GM23338 (cell line): ENCODE data around the gene PSMB10. TPM values are rescaled to one million over a fixed set of nuclear protein-coding genes. Genes with fewer than 3 reads are reported as not detected.

Experiments
- ATAC-seq: fragments of 200-7000 bp; cut with Tn5 transposase; 3 replicates; pipeline ENCODE4 v1.9.1; 2020
- DNase-seq: peaks from one replicate; pipeline ENCODE4 v3.0.0-alpha.2; 2015; ENCODE audit warnings: low spot score
- H2AFZ ChIP-seq: fragments of 200-600 bp; sonication (generic); 2 replicates; pipeline ENCODE4 v1.8.0; 2016; ENCODE audit warnings: antibody characterized with exemption, mild to moderate bottlenecking, moderate library complexity
- H3F3A ChIP-seq: fragments of 200-600 bp; sonication (generic); replicated peaks from 2 replicates; pipeline ENCODE4 v1.8.0; 2017; ENCODE audit warnings: antibody characterized with exemption, mixed run types, low read depth
- H3K27ac ChIP-seq: fragments of 200-600 bp; sonication (generic); 2 replicates; pipeline ENCODE4 v1.6.1; 2016; ENCODE audit warnings: low read depth
- H3K27me3 ChIP-seq: fragments of 200-600 bp; sonication (generic); 2 replicates; pipeline ENCODE4 v1.8.0; 2016; ENCODE audit warnings: mild to moderate bottlenecking, mixed run types, moderate library complexity; ENCODE audit not compliant: insufficient read depth
- H3K36me3 ChIP-seq: fragments of 200-600 bp; sonication (generic); 2 replicates; pipeline ENCODE4 v1.8.0; 2016; ENCODE audit warnings: mild to moderate bottlenecking; ENCODE audit not compliant: insufficient read depth
- H3K4me1 ChIP-seq: fragments of 200-600 bp; sonication (generic); 2 replicates; pipeline ENCODE4 v1.8.0; 2016; ENCODE audit warnings: mild to moderate bottlenecking, moderate library complexity; ENCODE audit not compliant: insufficient read depth
- H3K4me2 ChIP-seq: fragments of 200-600 bp; sonication (generic); 2 replicates; pipeline ENCODE4 v1.7.1; 2017; ENCODE audit warnings: mixed run types
- H3K4me3 ChIP-seq: fragments of 200-600 bp; sonication (generic); 2 replicates; pipeline ENCODE4 v1.6.1; 2016; ENCODE audit warnings: mixed run types
- H3K79me2 ChIP-seq: fragments of 200-600 bp; sonication (generic); replicated peaks from 2 replicates; pipeline ENCODE4 v1.8.0; 2017; ENCODE audit warnings: mild to moderate bottlenecking; ENCODE audit not compliant: insufficient read depth
- H3K9me2 ChIP-seq: fragments of 200-600 bp; sonication (generic); 2 replicates; pipeline ENCODE4 v1.8.0; 2017; ENCODE audit not compliant: insufficient read depth
- H4K20me1 ChIP-seq: fragments of 200-600 bp; sonication (generic); replicated peaks from 2 replicates; pipeline ENCODE4 v1.8.0; 2017; ENCODE audit warnings: mild to moderate bottlenecking; ENCODE audit not compliant: insufficient read depth
- H3K27ac Mint-ChIP-seq: 2 replicates; pipeline ENCODE4 v1.8.0; 2020; ENCODE audit warnings: inconsistent platforms, mild to moderate bottlenecking, moderate library complexity, mixed read lengths
- H3K27me3 Mint-ChIP-seq: 3 replicates; pipeline ENCODE4 v1.8.0; 2022; ENCODE audit warnings: low read depth, mild to moderate bottlenecking, moderate library complexity, mixed read lengths, inconsistent platforms; ENCODE audit not compliant: insufficient read depth, poor library complexity
- H3K36me3 Mint-ChIP-seq: 3 replicates; pipeline ENCODE4 v1.8.0; 2021; ENCODE audit warnings: low read depth, mild to moderate bottlenecking, inconsistent platforms, moderate library complexity, mixed read lengths
- H3K4me1 Mint-ChIP-seq: 3 replicates; pipeline ENCODE4 v1.8.0; 2020; ENCODE audit warnings: mild to moderate bottlenecking, inconsistent platforms, mixed read lengths
- H3K4me3 Mint-ChIP-seq: 3 replicates; pipeline ENCODE4 v1.8.0; 2021; ENCODE audit warnings: moderate library complexity, mild to moderate bottlenecking, inconsistent platforms, mixed read lengths
- H3K9me3 Mint-ChIP-seq: 3 replicates; pipeline ENCODE4 v1.8.0; 2020; ENCODE audit warnings: moderate library complexity, mild to moderate bottlenecking, inconsistent platforms, mixed read lengths
- CREB1 ChIP-seq: fragments of 250-450 bp; sonication (Bioruptor Pico); IDR thresholded peaks from 2 replicates; pipeline ENCODE4 v1.5.0; 2020; ENCODE audit warnings: low read depth, mild to moderate bottlenecking, moderate library complexity
- EZH2phosphoT487 ChIP-seq: fragments of 200-600 bp; sonication (generic); IDR thresholded peaks from one replicate; pipeline ENCODE4 v1.8.1; 2018; ENCODE audit warnings: antibody characterized with exemption; ENCODE audit not compliant: unreplicated experiment
- JUNB ChIP-seq: IDR thresholded peaks from one replicate; pipeline ENCODE4 v1.6.1; 2016; ENCODE audit warnings: antibody characterized with exemption; ENCODE audit not compliant: unreplicated experiment
- NANOG ChIP-seq: IDR thresholded peaks from 2 replicates; pipeline ENCODE4 v1.6.1; 2016; ENCODE audit warnings: antibody characterized with exemption, borderline replicate concordance
- POLR2AphosphoS5 ChIP-seq: IDR thresholded peaks from 2 replicates; pipeline ENCODE4 v1.6.1; 2016; ENCODE audit warnings: antibody characterized with exemption, low read depth
- ZNF114 ChIP-seq: fragments of 250-450 bp; sonication (Bioruptor Pico); IDR thresholded peaks from 2 replicates; pipeline ENCODE4 v1.5.0; 2020; ENCODE audit warnings: mild to moderate bottlenecking, moderate library complexity
- ZNF331 ChIP-seq: fragments of 250-450 bp; sonication (Bioruptor Pico); IDR thresholded peaks from 2 replicates; pipeline ENCODE4 v1.5.0; 2020; ENCODE audit warnings: low read depth, mild to moderate bottlenecking, moderate library complexity
- polyA plus RNA-seq: library from polyadenylated mRNA; unstranded; fragments of >200 nt; fragmentation: Nextera tagmentation; extraction: Ambion mirVana; gene quantifications from 2 replicates; pipeline ENCODE4 v1.2.1, GENCODE V29; 2016
- total RNA-seq: library from RNA; depleted of rRNA; stranded (reverse); fragments of >200 nt; shearing (Covaris generic); gene quantifications from 2 replicates; pipeline ENCODE4 v1.2.3, GENCODE V29; 2014
- TF ChIP-seq, protein P1 (sequence below): fragments of 250-450 bp; sonication (Bioruptor Pico); IDR thresholded peaks from 2 replicates; pipeline ENCODE4 v1.5.0; 2020; ENCODE audit warnings: mild to moderate bottlenecking, moderate library complexity
- TF ChIP-seq, protein P2 (sequence below): IDR thresholded peaks from one replicate; pipeline ENCODE4 v1.6.1; 2018; ENCODE audit warnings: antibody characterized with exemption; ENCODE audit not compliant: unreplicated experiment

Gene PSMB10
- total and polyA plus RNA-seq, 2 experiments from 2014 or later, result 27.5 to 114 TPM

DNA sequence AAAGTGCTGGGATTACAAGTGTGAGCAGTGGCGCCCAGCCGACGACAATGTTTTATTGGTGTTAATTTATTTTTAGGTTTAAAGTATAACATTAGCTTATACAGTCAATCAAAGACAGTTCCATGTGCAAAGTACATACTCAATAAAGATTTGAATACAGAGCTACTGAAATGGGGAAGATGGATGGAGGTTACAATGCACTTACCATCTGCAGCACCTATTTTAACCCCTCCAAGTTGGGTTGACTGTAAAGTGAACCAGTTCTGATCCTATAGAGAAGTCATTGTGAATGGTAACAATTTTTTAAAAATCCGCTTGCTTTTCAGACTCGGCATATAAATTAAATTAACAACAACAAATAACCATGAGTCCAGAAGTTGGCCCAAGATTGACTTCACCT is 44.3 kb downstream of the PSMB10 start:
- H2AFZ ChIP-seq, result no peak overlapping the region

More for the DNA sequence above, 44.3 kb downstream of the PSMB10 start:
- peaks cover 14% of the 10 kb centered on the region for H3K4me1 ChIP-seq
- peak overlapping the region; percentile 97 for H3K4me3 Mint-ChIP-seq
- H3K4me2 ChIP-seq, result peak overlapping the region; percentile 71
- no peaks in the 10 kb centered on the region for H3K36me3 ChIP-seq
- DNase-seq (no peak), ATAC-seq (no peak)
- H3K9me3 Mint-ChIP-seq, result no peaks in the 10 kb centered on the region
- H4K20me1 ChIP-seq, result peaks cover 8% of the 10 kb centered on the region
- peak overlapping the region; percentile 48 for H3K4me3 ChIP-seq
- TF ChIP-seq, protein P1, sequence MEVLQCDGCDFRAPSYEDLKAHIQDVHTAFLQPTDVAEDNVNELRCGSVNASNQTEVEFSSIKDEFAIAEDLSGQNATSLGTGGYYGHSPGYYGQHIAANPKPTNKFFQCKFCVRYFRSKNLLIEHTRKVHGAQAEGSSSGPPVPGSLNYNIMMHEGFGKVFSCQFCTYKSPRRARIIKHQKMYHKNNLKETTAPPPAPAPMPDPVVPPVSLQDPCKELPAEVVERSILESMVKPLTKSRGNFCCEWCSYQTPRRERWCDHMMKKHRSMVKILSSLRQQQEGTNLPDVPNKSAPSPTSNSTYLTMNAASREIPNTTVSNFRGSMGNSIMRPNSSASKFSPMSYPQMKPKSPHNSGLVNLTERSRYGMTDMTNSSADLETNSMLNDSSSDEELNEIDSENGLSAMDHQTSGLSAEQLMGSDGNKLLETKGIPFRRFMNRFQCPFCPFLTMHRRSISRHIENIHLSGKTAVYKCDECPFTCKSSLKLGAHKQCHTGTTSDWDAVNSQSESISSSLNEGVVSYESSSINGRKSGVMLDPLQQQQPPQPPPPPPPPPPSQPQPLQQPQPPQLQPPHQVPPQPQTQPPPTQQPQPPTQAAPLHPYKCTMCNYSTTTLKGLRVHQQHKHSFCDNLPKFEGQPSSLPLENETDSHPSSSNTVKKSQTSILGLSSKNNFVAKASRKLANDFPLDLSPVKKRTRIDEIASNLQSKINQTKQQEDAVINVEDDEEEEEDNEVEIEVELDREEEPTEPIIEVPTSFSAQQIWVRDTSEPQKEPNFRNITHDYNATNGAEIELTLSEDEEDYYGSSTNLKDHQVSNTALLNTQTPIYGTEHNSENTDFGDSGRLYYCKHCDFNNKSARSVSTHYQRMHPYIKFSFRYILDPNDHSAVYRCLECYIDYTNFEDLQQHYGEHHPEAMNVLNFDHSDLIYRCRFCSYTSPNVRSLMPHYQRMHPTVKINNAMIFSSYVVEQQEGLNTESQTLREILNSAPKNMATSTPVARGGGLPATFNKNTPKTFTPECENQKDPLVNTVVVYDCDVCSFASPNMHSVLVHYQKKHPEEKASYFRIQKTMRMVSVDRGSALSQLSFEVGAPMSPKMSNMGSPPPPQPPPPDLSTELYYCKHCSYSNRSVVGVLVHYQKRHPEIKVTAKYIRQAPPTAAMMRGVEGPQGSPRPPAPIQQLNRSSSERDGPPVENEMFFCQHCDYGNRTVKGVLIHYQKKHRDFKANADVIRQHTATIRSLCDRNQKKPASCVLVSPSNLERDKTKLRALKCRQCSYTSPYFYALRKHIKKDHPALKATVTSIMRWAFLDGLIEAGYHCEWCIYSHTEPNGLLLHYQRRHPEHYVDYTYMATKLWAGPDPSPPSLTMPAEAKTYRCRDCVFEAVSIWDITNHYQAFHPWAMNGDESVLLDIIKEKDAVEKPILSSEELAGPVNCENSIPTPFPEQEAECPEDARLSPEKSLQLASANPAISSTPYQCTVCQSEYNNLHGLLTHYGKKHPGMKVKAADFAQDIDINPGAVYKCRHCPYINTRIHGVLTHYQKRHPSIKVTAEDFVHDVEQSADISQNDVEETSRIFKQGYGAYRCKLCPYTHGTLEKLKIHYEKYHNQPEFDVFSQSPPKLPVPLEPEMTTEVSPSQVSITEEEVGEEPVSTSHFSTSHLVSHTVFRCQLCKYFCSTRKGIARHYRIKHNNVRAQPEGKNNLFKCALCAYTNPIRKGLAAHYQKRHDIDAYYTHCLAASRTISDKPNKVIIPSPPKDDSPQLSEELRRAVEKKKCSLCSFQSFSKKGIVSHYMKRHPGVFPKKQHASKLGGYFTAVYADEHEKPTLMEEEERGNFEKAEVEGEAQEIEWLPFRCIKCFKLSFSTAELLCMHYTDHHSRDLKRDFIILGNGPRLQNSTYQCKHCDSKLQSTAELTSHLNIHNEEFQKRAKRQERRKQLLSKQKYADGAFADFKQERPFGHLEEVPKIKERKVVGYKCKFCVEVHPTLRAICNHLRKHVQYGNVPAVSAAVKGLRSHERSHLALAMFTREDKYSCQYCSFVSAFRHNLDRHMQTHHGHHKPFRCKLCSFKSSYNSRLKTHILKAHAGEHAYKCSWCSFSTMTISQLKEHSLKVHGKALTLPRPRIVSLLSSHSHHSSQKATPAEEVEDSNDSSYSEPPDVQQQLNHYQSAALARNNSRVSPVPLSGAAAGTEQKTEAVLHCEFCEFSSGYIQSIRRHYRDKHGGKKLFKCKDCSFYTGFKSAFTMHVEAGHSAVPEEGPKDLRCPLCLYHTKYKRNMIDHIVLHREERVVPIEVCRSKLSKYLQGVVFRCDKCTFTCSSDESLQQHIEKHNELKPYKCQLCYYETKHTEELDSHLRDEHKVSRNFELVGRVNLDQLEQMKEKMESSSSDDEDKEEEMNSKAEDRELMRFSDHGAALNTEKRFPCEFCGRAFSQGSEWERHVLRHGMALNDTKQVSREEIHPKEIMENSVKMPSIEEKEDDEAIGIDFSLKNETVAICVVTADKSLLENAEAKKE (CRISPR knock-in tag), result no peak
- TF ChIP-seq EZH2phosphoT487, result no peak
- TF ChIP-seq JUNB, result no peak
- no peak for TF ChIP-seq ZNF114 (CRISPR knock-in tag)
- TF ChIP-seq ZNF331 (CRISPR knock-in tag), result no peak
- no peak for TF ChIP-seq CREB1 (CRISPR knock-in tag)
- TF ChIP-seq, protein P2, sequence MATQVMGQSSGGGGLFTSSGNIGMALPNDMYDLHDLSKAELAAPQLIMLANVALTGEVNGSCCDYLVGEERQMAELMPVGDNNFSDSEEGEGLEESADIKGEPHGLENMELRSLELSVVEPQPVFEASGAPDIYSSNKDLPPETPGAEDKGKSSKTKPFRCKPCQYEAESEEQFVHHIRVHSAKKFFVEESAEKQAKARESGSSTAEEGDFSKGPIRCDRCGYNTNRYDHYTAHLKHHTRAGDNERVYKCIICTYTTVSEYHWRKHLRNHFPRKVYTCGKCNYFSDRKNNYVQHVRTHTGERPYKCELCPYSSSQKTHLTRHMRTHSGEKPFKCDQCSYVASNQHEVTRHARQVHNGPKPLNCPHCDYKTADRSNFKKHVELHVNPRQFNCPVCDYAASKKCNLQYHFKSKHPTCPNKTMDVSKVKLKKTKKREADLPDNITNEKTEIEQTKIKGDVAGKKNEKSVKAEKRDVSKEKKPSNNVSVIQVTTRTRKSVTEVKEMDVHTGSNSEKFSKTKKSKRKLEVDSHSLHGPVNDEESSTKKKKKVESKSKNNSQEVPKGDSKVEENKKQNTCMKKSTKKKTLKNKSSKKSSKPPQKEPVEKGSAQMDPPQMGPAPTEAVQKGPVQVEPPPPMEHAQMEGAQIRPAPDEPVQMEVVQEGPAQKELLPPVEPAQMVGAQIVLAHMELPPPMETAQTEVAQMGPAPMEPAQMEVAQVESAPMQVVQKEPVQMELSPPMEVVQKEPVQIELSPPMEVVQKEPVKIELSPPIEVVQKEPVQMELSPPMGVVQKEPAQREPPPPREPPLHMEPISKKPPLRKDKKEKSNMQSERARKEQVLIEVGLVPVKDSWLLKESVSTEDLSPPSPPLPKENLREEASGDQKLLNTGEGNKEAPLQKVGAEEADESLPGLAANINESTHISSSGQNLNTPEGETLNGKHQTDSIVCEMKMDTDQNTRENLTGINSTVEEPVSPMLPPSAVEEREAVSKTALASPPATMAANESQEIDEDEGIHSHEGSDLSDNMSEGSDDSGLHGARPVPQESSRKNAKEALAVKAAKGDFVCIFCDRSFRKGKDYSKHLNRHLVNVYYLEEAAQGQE, result no peak
- TF ChIP-seq NANOG, result no peak
- no peak for TF ChIP-seq POLR2AphosphoS5
- peaks cover 9% of the 10 kb centered on the region for H3K4me1 Mint-ChIP-seq
- no peaks in the 10 kb centered on the region; the same call in 2 of the 3 replicates for H3K36me3 Mint-ChIP-seq
- peak overlapping the region; percentile 72 for H3K27ac ChIP-seq
- peaks cover 8% of the 10 kb centered on the region; the same call in 1 of the 2 replicates for H3F3A ChIP-seq
- H3K9me2 ChIP-seq, result no peaks in the 10 kb centered on the region
- H3K27me3 ChIP-seq, result no peaks in the 10 kb centered on the region
- peak overlapping the region; percentile 95 for H3K27ac Mint-ChIP-seq
- H3K27me3 Mint-ChIP-seq, result peaks cover 4% of the 10 kb centered on the region
- H3K79me2 ChIP-seq, result peaks cover 41% of the 10 kb centered on the region
